DOHH2 (cell line): ENCODE data around the gene GPAM.

Experiments used
- CTCF ChIP-seq: fragments of 200-600 bp; sonication (generic); IDR thresholded peaks from one replicate; pipeline ENCODE4 v1.5.1; 2014; ENCODE audit warnings: antibody characterized with exemption, mild to moderate bottlenecking, low read depth, low read length; ENCODE audit not compliant: poor library complexity, severe bottlenecking
- EZH2phosphoT487 ChIP-seq: fragments of 200-600 bp; sonication (generic); IDR thresholded peaks from 2 replicates; pipeline ENCODE4 v1.6.1; 2017; ENCODE audit warnings: borderline replicate concordance, mild to moderate bottlenecking, antibody characterized with exemption, low read length, moderate library complexity, mixed read lengths

- TF ChIP-seq CTCF (no peak), EZH2phosphoT487 (no peak)
Observed at GRCh38 chr10:112124866-112125265, 58.7 kb downstream of the GPAM start.
